IPS DF 6.9 (cell line): ENCODE data around the gene RAF1.
"Not testable (repeated sequence)": the region's sequence is repeated elsewhere in the genome, so short reads cannot be mapped to it uniquely, and the experiment has no call there.

ENCODE experiments used
- DNase-seq: peaks from one replicate; pipeline ENCODE4 v3.0.0-alpha.2; 2013; ENCODE audit warnings: low read depth, low spot score
- H3K27ac ChIP-seq: one replicate; pipeline ENCODE4 v1.5.1; 2013; ENCODE audit warnings: low read length, control low read depth
- H3K27me3 ChIP-seq: 2 replicates; pipeline ENCODE4 v1.6.1; 2013; ENCODE audit warnings: mild to moderate bottlenecking, low read length; ENCODE audit not compliant: control insufficient read depth, insufficient read depth
- H3K36me3 ChIP-seq: 2 replicates; pipeline ENCODE4 v1.6.1; 2013; ENCODE audit warnings: low read length; ENCODE audit not compliant: control insufficient read depth, insufficient read depth
- H3K4me1 ChIP-seq: 2 replicates; pipeline ENCODE4 v1.6.1; 2013; ENCODE audit warnings: low read length; ENCODE audit not compliant: control insufficient read depth, insufficient read depth
- H3K4me3 ChIP-seq: 2 replicates; pipeline ENCODE4 v1.5.1; 2013; ENCODE audit warnings: mild to moderate bottlenecking, low read length
- H3K9me3 ChIP-seq: 2 replicates; pipeline ENCODE4 v1.6.1; 2013; ENCODE audit warnings: low read length, inconsistent platforms; ENCODE audit not compliant: control insufficient read depth, insufficient read depth
- WGBS: extraction: QIAGEN DNeasy Blood & Tissue Kit; methylation state at CpG from one replicate; pipeline ENCODE4 v1.1.7; 2013; ENCODE audit warnings: mixed read lengths, missing lambda C conversion rate; ENCODE audit not compliant: insufficient read length, insufficient coverage; 5-methylcytosine and 5-hydroxymethylcytosine counted together

Gene RAF1

DNA sequence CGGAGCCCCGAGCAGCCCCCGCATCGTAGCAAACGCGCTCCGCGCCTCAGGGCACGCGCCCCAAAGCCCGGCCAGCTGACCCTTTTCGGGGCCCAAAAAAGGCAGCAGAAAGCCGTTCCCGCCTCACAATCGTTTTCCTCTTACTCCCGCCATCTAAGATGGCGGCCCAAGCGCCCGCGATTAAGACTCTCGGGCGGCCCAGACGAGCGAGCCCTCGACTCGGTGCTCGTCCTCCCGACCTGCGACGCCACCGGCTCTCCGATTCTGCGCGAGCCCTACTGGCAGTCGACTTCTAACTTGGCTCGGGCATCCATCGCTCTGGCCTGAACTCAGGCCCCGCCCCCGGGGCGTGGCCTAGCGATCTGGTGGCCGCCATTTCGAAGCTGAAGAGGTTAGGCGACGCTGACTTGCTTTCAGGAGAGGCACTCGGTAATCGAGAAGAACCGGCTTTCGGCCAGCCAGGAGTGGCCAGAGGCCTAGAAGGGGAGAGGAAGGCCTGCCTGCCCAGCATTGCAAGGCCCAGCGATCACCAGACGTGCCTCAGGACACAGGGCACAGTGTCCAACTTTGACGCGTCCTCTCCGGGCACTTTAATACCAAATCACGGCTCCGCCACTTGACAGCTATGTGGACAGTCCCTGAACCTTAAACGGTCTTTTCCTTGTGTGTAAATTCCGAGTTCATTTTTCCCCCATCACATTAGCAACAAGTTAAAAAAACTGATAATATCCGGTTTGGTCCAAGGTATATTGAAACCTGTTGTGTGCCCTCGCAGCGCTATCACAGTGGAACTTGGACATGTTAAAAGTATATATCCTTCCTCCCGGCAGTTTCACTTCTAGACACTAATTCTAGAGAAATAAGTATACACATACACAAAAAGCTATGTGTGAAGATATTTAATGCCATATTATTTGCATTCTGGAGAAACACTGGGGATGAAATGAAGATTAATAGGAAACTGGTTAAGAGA, at the start of gene RAF1:
TSS of gene RAF1 (minus strand) at position 182 of the 973 bp plus-strand sequence. CDS start 45,396 bp downstream, outside the sequence.
- Histone ChIP-seq H3K4me1 (no peaks in the 10 kb centered on the region), H3K4me3 (peak within 1 kb of the TSS; percentile 95), H3K36me3 (no peaks in the 10 kb centered on the region; the same call in 1 of the 2 replicates), H3K9me3 (no peaks in the 10 kb centered on the region), H3K27me3 (no peaks in the 10 kb centered on the region), H3K27ac (no peak within 1 kb of the TSS)
- peak; percentile 95 for DNase-seq
- WGBS, result no CpG with 5 or more reads among the region's 62 CpGs

DNA sequence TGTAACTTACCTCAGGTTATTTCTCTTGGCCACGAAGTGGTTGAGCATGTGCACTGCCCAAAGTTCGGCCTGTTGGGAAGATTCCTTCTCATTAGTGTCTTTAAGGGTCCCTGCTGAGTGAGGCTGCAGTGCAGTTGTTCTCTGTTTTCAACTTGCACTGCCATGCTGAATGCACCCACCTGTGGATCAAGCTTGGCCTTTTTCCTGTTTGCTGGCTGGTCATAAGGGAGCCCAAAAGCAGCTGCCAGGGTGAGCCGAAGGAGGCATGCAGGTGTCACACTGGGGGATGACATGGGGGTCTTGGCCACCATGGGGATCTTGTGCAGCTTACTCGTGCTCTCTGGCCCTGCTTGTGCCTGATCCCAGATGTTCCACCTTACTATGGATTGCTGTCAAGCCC, 46.1 kb upstream of the RAF1 start:
- DNase-seq, result no peak
- WGBS, result no CpG with 5 or more reads among the region's 4 CpGs
- Histone ChIP-seq H3K9me3 (no peaks in the 10 kb centered on the region), H3K4me1 (no peaks in the 10 kb centered on the region), H3K27ac (no peak overlapping the region), H3K4me3 (no peak overlapping the region), H3K36me3 (no peaks in the 10 kb centered on the region), H3K27me3 (no peaks in the 10 kb centered on the region)

DNA sequence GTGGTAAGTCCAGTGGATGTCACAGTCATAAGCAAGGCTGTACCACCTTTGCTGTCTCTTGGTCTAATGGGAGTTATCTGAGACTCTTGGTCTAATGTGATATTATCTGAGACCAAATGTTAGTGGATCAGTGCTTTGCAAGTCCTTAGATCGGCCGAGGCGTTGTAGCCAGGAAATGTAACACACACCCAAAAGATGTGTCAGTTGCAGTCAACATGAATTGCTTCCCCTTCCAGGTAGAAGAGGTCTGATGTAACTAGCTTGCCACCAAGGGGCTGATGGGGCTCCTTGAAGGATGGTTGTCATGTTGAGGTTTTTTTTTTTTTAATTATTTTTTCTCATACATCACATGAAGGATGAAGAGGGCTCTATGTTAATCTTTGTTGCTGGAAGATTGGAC, 45.4 kb upstream of the RAF1 start:
- no CpG with 5 or more reads among the region's 3 CpGs for WGBS
- H3K27me3 ChIP-seq, result no peaks in the 10 kb centered on the region

DNA sequence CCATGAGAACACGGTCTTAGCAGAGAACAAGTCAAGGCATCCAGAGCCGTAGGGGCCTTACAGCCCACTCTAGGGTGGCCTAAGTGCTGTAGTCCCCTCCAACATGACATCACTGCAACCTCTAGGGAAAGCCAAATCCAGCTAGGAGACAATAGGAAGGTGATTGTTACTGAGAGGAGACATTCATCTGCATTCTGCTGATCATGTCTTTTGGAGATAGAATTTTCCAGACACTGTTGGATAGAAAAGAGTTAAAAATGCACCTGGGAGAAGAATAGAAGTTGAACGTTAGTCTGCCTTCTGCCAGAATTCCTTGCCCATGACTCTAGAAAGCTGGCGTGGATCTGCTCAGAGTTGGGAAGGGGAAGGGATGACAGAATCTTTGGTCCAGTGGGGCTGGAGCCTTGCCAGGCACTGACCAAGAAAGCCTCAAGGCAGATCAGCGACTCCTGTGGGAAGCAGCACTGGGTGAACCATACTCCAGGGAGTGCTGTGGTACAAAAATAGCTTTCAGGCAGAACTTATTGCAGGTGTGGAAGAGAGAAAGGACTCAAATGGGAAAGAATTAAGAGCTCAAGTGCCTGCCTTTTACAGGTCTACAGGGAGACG, 44.8 kb upstream of the RAF1 start:
- H3K36me3 ChIP-seq, result no peaks in the 10 kb centered on the region
- no peaks in the 10 kb centered on the region for H3K27me3 ChIP-seq
- DNase-seq, result no peak
- H3K4me3 ChIP-seq, result no peak overlapping the region
- H3K4me1 ChIP-seq, result no peaks in the 10 kb centered on the region
- no peaks in the 10 kb centered on the region for H3K9me3 ChIP-seq
- WGBS, result no CpG with 5 or more reads among the region's 6 CpGs
- H3K27ac ChIP-seq, result no peak overlapping the region

More for the DNA sequence above, 45.4 kb upstream of the RAF1 start:
- no peak overlapping the region for H3K4me3 ChIP-seq
- no peaks in the 10 kb centered on the region for H3K9me3 ChIP-seq
- H3K36me3 ChIP-seq, result no peaks in the 10 kb centered on the region
- DNase-seq, result no peak
- H3K27ac ChIP-seq, result no peak overlapping the region
- no peaks in the 10 kb centered on the region for H3K4me1 ChIP-seq

DNA sequence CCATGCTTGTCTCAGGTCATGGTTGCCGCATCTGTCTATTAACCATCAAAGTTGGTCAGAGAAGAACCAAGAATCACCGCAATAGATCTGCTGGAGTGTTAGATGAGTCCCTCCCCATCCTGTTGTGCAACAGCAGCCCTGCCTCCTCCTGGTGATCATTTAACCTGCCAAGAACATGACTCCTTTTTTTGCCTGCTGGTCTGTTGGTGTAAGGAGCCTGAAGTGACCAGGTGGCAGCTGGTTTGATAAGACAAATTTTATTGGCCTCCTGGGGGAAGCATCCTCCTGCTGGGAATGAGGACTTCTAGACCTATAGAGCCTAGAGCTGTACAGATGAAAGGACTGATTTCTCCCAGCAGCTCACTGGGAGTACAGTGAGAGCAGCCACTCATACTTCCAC, 43.5 kb upstream of the RAF1 start:
- Histone ChIP-seq H3K4me3 (no peak overlapping the region), H3K9me3 (no peaks in the 10 kb centered on the region), H3K36me3 (no peaks in the 10 kb centered on the region), H3K4me1 (no peaks in the 10 kb centered on the region), H3K27ac (no peak overlapping the region), H3K27me3 (no peaks in the 10 kb centered on the region)
- no peak for DNase-seq
- no CpG with 5 or more reads among the region's 2 CpGs for WGBS

DNA sequence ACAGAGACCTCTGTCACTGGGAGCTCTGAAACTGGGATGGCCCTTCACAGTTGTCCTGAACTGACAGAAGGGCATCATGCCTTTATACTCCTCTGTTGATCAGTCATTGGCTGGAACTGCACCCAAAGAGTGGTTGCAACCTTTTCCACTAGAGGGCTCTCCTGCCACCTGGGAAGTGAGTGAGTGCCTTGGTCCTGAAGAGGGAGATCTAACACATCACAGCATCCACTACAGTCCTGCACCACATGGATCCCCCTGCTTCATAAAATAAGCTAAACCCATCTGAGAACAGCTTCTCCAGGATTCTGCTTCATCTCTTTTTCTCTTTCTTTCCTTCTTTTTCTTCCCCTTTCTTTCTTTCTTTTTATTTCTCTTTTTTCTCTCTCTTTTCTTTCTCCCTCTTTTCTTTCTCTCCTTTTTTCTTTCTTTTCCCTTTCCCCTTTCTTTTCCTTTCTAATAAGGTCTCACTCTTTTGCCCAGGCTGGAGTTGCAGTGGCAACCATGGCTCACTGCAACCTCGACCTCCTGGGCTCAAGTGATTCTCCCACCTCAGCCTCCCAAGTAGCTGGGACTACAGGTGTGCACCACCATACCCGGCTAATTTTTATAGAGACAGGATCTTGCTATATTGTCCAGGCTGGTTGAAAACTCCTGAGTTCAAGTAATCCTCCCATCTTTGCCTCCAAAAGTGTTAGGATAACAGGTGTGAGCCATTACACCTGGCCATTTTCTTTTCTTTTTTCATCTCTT, 42.8 kb upstream of the RAF1 start:
- H3K36me3 ChIP-seq, result no peaks in the 10 kb centered on the region
- no CpG with 5 or more reads among the region's 2 CpGs for WGBS
- DNase-seq, result peak; percentile 68
- no peak overlapping the region for H3K4me3 ChIP-seq
- H3K4me1 ChIP-seq, result no peaks in the 10 kb centered on the region
- no peak overlapping the region for H3K27ac ChIP-seq
- H3K27me3 ChIP-seq, result no peaks in the 10 kb centered on the region
- no peaks in the 10 kb centered on the region for H3K9me3 ChIP-seq

DNA sequence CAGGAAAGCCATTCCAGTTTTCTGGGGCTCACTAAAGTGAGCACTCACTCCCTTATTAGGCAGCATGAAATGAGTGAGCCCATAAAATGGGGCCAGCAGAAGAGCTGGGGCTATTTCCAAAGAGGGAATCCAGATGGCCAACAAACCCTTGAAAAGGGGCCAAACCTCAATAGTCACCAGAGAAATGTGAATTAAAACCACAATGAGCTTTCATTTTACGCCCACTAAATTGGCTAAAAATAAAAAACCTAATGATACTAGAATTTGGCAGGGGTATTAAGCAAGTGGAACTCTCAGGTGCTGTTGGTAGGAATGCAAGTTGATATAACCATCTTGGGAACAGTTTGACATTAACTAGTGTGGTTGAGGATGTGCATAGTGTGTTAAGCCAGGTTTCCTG, 42.1 kb upstream of the RAF1 start:
- Histone ChIP-seq H3K4me3 (no peak overlapping the region), H3K9me3 (no peaks in the 10 kb centered on the region), H3K4me1 (no peaks in the 10 kb centered on the region), H3K27ac (no peak overlapping the region), H3K36me3 (no peaks in the 10 kb centered on the region), H3K27me3 (no peaks in the 10 kb centered on the region)
- no peak for DNase-seq
- WGBS, result no CpG with 5 or more reads among the region's 1 CpG

DNA sequence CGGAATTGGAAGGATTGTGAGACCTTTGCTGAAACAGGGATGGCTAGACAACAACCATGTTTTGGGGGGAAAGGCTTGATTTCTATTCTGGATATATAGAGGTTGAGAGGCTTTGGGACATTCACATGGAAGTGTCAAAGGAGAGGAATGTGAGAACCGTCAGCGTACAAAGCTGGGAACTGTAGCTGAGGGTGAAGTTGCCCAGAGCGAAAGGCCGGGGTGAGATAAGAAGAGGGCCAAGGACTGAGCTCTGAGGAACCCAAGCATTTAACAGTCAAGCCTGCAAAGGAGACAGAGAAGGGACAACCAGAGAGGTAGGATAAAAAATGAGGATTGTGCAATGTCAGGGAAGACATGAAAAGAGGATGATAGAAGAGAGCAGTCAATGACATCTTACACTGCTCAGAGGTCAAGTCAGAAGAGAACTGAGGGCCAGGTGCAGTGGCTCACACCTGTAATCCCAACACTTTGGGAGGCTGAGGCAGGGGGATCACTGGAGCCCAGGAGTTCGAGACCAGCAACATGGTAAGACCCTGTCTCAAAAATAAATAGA, 41.5 kb upstream of the RAF1 start:
- H3K27ac ChIP-seq, result no peak overlapping the region
- H3K36me3 ChIP-seq, result no peaks in the 10 kb centered on the region
- WGBS, result no CpG with 5 or more reads among the region's 6 CpGs
- DNase-seq, result no peak
- no peaks in the 10 kb centered on the region for H3K9me3 ChIP-seq
- no peak overlapping the region for H3K4me3 ChIP-seq
- no peaks in the 10 kb centered on the region for H3K27me3 ChIP-seq
- H3K4me1 ChIP-seq, result no peaks in the 10 kb centered on the region

DNA sequence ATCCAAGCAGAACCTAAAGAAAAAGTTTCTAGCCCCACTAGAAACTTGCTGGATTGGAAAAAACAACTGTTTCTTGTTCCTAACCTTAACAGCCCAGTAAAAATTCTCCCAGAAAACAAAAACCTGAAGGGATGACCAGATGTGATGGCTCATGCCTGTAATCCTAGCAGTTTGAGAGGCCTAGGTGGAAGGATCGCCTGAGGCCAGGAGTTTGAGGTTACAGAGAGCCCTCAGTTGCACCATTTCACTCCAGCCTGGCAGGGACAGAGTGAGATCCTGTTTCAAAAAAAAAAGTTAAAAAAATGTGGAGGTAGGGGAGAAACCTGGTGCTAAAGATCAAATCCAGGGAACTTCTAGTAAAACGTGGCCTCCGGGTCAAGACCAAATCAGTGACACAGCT, 38.6 kb upstream of the RAF1 start:
- Histone ChIP-seq H3K36me3 (no peaks in the 10 kb centered on the region), H3K9me3 (no peaks in the 10 kb centered on the region), H3K27ac (no peak overlapping the region), H3K27me3 (no peaks in the 10 kb centered on the region), H3K4me1 (no peaks in the 10 kb centered on the region), H3K4me3 (no peak overlapping the region)
- no peak for DNase-seq
- no CpG with 5 or more reads among the region's 3 CpGs for WGBS

DNA sequence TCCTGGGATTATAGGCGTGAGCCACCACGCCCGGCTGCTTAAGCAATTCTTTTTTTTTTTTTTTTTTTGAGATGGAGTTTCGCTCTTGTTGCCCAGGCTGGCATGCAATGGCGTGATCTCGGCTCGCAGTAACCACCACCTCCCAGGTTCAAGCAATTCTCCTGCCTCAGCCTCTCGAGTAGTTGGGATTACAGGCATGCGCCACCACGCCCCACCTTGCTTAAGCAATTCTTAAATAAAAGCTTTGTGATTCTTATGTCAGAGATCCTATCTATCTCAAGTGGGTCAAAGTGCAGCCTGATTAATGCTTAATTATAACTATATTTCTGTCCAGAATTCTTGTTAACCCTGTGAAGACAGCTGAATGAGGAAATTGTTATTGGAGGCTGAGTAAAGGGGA, 37.7 kb upstream of the RAF1 start:
- H3K27me3 ChIP-seq, H3K9me3 ChIP-seq, H3K4me3 ChIP-seq, H3K27ac ChIP-seq, DNase-seq, H3K4me1 ChIP-seq, H3K36me3 ChIP-seq: not testable (repeated sequence)
- no CpG with 5 or more reads among the region's 10 CpGs for WGBS
